HG03097 (cell line): Measurements from ENCODE around the gene ACSF3.

ENCODE experiments used
- ATAC-seq: cut with Tn5 transposase; IDR thresholded peaks from one replicate; pipeline ENCODE4 v1.9.1; 2021; ENCODE audit not compliant: unreplicated experiment, low FRiP score

ACSF3 gene

GRCh38 chr16:89195521-89196171 is 102.0 kb downstream of the ACSF3 start:
- ATAC-seq: no peak

GRCh38 chr16:89197033-89197632 is 103.5 kb downstream of the ACSF3 start:
- ATAC-seq: no peak

- ATAC-seq: no peak
Measured at GRCh38 chr16:89197633-89198416, 104.2 kb downstream of the ACSF3 start.

- no peak for ATAC-seq
Measured at GRCh38 chr16:89198417-89199240, 105.0 kb downstream of the ACSF3 start.

- no peak for ATAC-seq
Measured at GRCh38 chr16:89199241-89200123, 105.8 kb downstream of the ACSF3 start.

- no peak for ATAC-seq
Measured at GRCh38 chr16:89200124-89200849, 106.6 kb downstream of the ACSF3 start, which contains the start of gene SLC22A31. TSS of gene SLC22A31 (minus strand) at chr16:89200537. CDS start at chr16:89200501, 36 bp downstream.

- ATAC-seq: no peak
Measured at GRCh38 chr16:89200850-89201411, 107.3 kb downstream of the ACSF3 start.

GRCh38 chr16:89201439-89202377 is 108.1 kb downstream of the ACSF3 start:
- ATAC-seq: no peak

GRCh38 chr16:89202422-89203215 is 109.0 kb downstream of the ACSF3 start:
- no peak for ATAC-seq
